ENCODE measurements around the gene PARD3. TPM values are rescaled to one million over a fixed set of nuclear protein-coding genes. Genes with fewer than 3 reads are reported as not detected.

PARD3 gene
- total RNA-seq, 1 experiment from 2014 or later, result 57.4 TPM

DNA sequence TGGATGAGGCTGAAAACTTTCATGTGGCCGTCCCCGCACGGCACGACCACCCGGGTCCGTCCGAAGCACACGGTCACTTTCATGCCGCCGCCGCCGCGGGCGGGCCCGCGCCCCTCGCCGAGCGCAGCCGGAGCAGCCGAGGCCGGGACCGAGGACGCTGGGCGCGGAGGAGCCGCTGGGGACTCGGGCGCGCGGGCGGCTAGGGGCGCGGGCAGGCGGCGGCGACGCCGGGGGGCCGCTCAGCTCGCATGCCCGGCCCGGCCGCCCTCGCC lies 247 bp downstream of the PARD3 start:
- no peak overlapping the region for H2AFZ ChIP-seq
- peaks cover 25% of the 10 kb centered on the region for H3K4me1 ChIP-seq (replicated peaks; ENCODE audit: insufficient read depth)
- DNase-seq, result no peak
- no peak overlapping the region for H3K4me2 ChIP-seq
- H3K27me3 ChIP-seq (ENCODE audit: insufficient read depth, low read depth), result no peaks in the 10 kb centered on the region
- POLR2A ChIA-PET (ENCODE audit: unreplicated experiment), result no interaction called here
- peaks cover 45% of the 10 kb centered on the region for H3K79me2 ChIP-seq (ENCODE audit: low read depth)
- CTCF ChIA-PET, result no interaction called here
- H3K9me2 ChIP-seq (ENCODE audit: insufficient read depth), result no peaks in the 10 kb centered on the region
- H3K4me3 ChIP-seq, result peak overlapping the region; percentile 63; the same call in 1 of the 2 replicates
- no peaks in the 10 kb centered on the region; the same call in 1 of the 2 replicates for H3F3A ChIP-seq (ENCODE audit: insufficient read depth, low read depth)
- peaks cover 22% of the 10 kb centered on the region for H4K20me1 ChIP-seq (ENCODE audit: insufficient read depth)
- intact Hi-C loops (cut with micrococcal nuclease; ENCODE audit: unreplicated experiment), result loop anchor here (1.0 to 5.0 kb wide), 4 partner anchors 74 to 157 kb away; no protein-coding TSS in a partner anchor
- TF ChIP-seq EZH2 (IDR thresholded peaks at IDR 0.05; ENCODE audit: low read depth), result no peak
- TF ChIP-seq, protein P1, sequence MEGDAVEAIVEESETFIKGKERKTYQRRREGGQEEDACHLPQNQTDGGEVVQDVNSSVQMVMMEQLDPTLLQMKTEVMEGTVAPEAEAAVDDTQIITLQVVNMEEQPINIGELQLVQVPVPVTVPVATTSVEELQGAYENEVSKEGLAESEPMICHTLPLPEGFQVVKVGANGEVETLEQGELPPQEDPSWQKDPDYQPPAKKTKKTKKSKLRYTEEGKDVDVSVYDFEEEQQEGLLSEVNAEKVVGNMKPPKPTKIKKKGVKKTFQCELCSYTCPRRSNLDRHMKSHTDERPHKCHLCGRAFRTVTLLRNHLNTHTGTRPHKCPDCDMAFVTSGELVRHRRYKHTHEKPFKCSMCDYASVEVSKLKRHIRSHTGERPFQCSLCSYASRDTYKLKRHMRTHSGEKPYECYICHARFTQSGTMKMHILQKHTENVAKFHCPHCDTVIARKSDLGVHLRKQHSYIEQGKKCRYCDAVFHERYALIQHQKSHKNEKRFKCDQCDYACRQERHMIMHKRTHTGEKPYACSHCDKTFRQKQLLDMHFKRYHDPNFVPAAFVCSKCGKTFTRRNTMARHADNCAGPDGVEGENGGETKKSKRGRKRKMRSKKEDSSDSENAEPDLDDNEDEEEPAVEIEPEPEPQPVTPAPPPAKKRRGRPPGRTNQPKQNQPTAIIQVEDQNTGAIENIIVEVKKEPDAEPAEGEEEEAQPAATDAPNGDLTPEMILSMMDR (conservative IDR thresholded peaks at IDR 0.05), result no peak
- H3K9me3 ChIP-seq (ENCODE audit: insufficient read depth, low read depth), result no peaks in the 10 kb centered on the region
- BruUV-seq (replicated peaks), result no TSS peak
- H3K27ac ChIP-seq, result no peak overlapping the region
- H3K36me3 ChIP-seq (ENCODE audit: low read depth), result no peaks in the 10 kb centered on the region

- DNase-seq, result peak in 1 of 2 experiments; percentile 47
- peak overlapping the region; percentile 63 for H3K4me3 ChIP-seq
- TF ChIP-seq EZH2 (IDR thresholded peaks at IDR 0.05; ENCODE audit: low read depth), result no peak
- TF ChIP-seq, protein P1 (conservative IDR thresholded peaks at IDR 0.05), result no peak
- H3K27ac ChIP-seq, result no peak overlapping the region
- ChIA-PET POLR2A (ENCODE audit: unreplicated experiment) (interaction anchor here (0.7 to 0.9 kb wide), 5 partner anchors 48 to 641 kb away, joined by 3 to 6 read pairs (median 4); no protein-coding TSS in a partner anchor), CTCF (no interaction called here)
- no peaks in the 10 kb centered on the region for H3K9me2 ChIP-seq (ENCODE audit: insufficient read depth)
- H3F3A ChIP-seq (ENCODE audit: insufficient read depth, low read depth), result no peaks in the 10 kb centered on the region; the same call in 1 of the 2 replicates
- peak overlapping the region; percentile 97 for H3K4me2 ChIP-seq
- BruUV-seq (replicated peaks), result no TSS peak
- H3K9me3 ChIP-seq (ENCODE audit: insufficient read depth, low read depth), result no peaks in the 10 kb centered on the region
- peak overlapping the region; percentile 70; the same call in 1 of the 2 replicates for H2AFZ ChIP-seq
- no peaks in the 10 kb centered on the region for H3K36me3 ChIP-seq (ENCODE audit: low read depth)
- intact Hi-C loops (cut with micrococcal nuclease; ENCODE audit: unreplicated experiment), result loop anchor here (1.0 to 2.0 kb wide), 2 partner anchors 74 to 148 kb away; no protein-coding TSS in a partner anchor
- H3K27me3 ChIP-seq (ENCODE audit: insufficient read depth, low read depth), result no peaks in the 10 kb centered on the region
- peaks cover 25% of the 10 kb centered on the region for H3K4me1 ChIP-seq (replicated peaks; ENCODE audit: insufficient read depth)
- H3K79me2 ChIP-seq (ENCODE audit: low read depth), result peaks cover 49% of the 10 kb centered on the region
- H4K20me1 ChIP-seq (ENCODE audit: insufficient read depth), result peaks cover 22% of the 10 kb centered on the region
Observed at GRCh38 chr10:34814223-34814912, 728 bp downstream of the PARD3 start.

GRCh38 chr10:34813626-34814222 lies 1.4 kb downstream of the PARD3 start:
- peaks cover 22% of the 10 kb centered on the region for H4K20me1 ChIP-seq (ENCODE audit: insufficient read depth)
- H3K4me1 ChIP-seq (replicated peaks; ENCODE audit: insufficient read depth), result peaks cover 25% of the 10 kb centered on the region
- peaks cover 56% of the 10 kb centered on the region for H3K79me2 ChIP-seq (ENCODE audit: low read depth)
- no peaks in the 10 kb centered on the region for H3K27me3 ChIP-seq (ENCODE audit: insufficient read depth, low read depth)
- POLR2A ChIA-PET (ENCODE audit: unreplicated experiment), result interaction anchor here (0.7 to 0.9 kb wide), 5 partner anchors 47 to 640 kb away, joined by 3 to 6 read pairs (median 4); no protein-coding TSS in a partner anchor
- H3K9me2 ChIP-seq (ENCODE audit: insufficient read depth), result no peaks in the 10 kb centered on the region
- H3K9me3 ChIP-seq (ENCODE audit: insufficient read depth, low read depth), result no peaks in the 10 kb centered on the region
- H3K4me3 ChIP-seq, result peak overlapping the region; percentile 63
- H3K4me2 ChIP-seq, result peak overlapping the region; percentile 97
- TF ChIP-seq, protein P1 (conservative IDR thresholded peaks at IDR 0.05), result no peak
- TF ChIP-seq EZH2 (IDR thresholded peaks at IDR 0.05; ENCODE audit: low read depth), result no peak
- no peaks in the 10 kb centered on the region for H3K36me3 ChIP-seq (ENCODE audit: low read depth)
- H3K27ac ChIP-seq, result no peak overlapping the region
- DNase-seq, result peak; percentile 24 to 47
- no peaks in the 10 kb centered on the region; the same call in 1 of the 2 replicates for H3F3A ChIP-seq (ENCODE audit: insufficient read depth, low read depth)
- peak overlapping the region; percentile 70; the same call in 1 of the 2 replicates for H2AFZ ChIP-seq
- TSS peak; percentile 37 for BruUV-seq (replicated peaks)
- CTCF ChIA-PET, result no interaction called here
- intact Hi-C loops (cut with micrococcal nuclease; ENCODE audit: unreplicated experiment), result loop anchor here (1.0 to 2.0 kb wide), 3 partner anchors 75 to 147 kb away; no protein-coding TSS in a partner anchor
